HG02870 (cell line): ENCODE measurements around the gene SREBF2.

ENCODE experiments used
- ATAC-seq: cut with Tn5 transposase; IDR thresholded peaks from one replicate; pipeline ENCODE4 v1.9.1; 2021; ENCODE audit warnings: mild to moderate bottlenecking, moderate library complexity; ENCODE audit not compliant: unreplicated experiment

The SREBF2 gene

GRCh38 chr22:41832553-41833368 is at the start of gene SREBF2:
Gene SREBF2, plus strand, starts transcription at chr22:41833105. Its CDS starts 166 bp downstream, at chr22:41833271.
- peak; percentile 89 for ATAC-seq

GRCh38 chr22:41787331-41787730 is 45.6 kb upstream of the SREBF2 start:
- ATAC-seq = no peak

- ATAC-seq = no peak
Measured at GRCh38 chr22:41793871-41794270, 39.0 kb upstream of the SREBF2 start.

- ATAC-seq = no peak
Measured at GRCh38 chr22:41798736-41799135, 34.2 kb upstream of the SREBF2 start.

- ATAC-seq = peak; percentile 18
Measured at GRCh38 chr22:41799486-41800347, 33.2 kb upstream of the SREBF2 start.

GRCh38 chr22:41800348-41801146 is 32.4 kb upstream of the SREBF2 start, which contains the start of gene CCDC134:
Gene CCDC134, plus strand, starts transcription at chr22:41800679. Its CDS starts 8,212 bp downstream, at chr22:41808891.
- peak; percentile 87 for ATAC-seq

GRCh38 chr22:41801147-41801819 is 31.6 kb upstream of the SREBF2 start:
- no peak for ATAC-seq

- no peak for ATAC-seq
Measured at GRCh38 chr22:41801886-41802285, 31.0 kb upstream of the SREBF2 start.

GRCh38 chr22:41805639-41806038 is 27.3 kb upstream of the SREBF2 start:
- ATAC-seq = no peak

GRCh38 chr22:41808400-41808799 is 24.5 kb upstream of the SREBF2 start:
- ATAC-seq = no peak

- ATAC-seq = no peak
Measured at GRCh38 chr22:41810022-41810421, 22.9 kb upstream of the SREBF2 start.

GRCh38 chr22:41812805-41813545 is 19.9 kb upstream of the SREBF2 start:
- ATAC-seq = no peak

- ATAC-seq = no peak
Measured at GRCh38 chr22:41813726-41814410, 19.0 kb upstream of the SREBF2 start.

GRCh38 chr22:41815716-41816115 is 17.2 kb upstream of the SREBF2 start:
- ATAC-seq = no peak

GRCh38 chr22:41816241-41816640 is 16.7 kb upstream of the SREBF2 start:
- no peak for ATAC-seq

- no peak for ATAC-seq
Measured at GRCh38 chr22:41816871-41817270, 16.0 kb upstream of the SREBF2 start.

- no peak for ATAC-seq
Measured at GRCh38 chr22:41818011-41818410, 14.9 kb upstream of the SREBF2 start.

GRCh38 chr22:41818596-41818995 is 14.3 kb upstream of the SREBF2 start:
- no peak for ATAC-seq

- ATAC-seq = no peak
Measured at GRCh38 chr22:41819257-41819656, 13.6 kb upstream of the SREBF2 start.
